GM12875 (cell line): ENCODE data around the gene METTL9.

Experiments
- H3K4me3 ChIP-seq: one replicate; pipeline ENCODE4 v1.5.1; 2011; ENCODE audit warnings: low read depth, low read length, control low read depth
- TF ChIP-seq, protein P1 (sequence below): IDR thresholded peaks from 2 replicates; pipeline ENCODE4 v1.5.1; 2011; ENCODE audit warnings: low read depth, mild to moderate bottlenecking, control low read depth, inconsistent platforms, low read length, moderate library complexity, borderline replicate concordance; ENCODE audit not compliant: insufficient read depth

The METTL9 gene

DNA sequence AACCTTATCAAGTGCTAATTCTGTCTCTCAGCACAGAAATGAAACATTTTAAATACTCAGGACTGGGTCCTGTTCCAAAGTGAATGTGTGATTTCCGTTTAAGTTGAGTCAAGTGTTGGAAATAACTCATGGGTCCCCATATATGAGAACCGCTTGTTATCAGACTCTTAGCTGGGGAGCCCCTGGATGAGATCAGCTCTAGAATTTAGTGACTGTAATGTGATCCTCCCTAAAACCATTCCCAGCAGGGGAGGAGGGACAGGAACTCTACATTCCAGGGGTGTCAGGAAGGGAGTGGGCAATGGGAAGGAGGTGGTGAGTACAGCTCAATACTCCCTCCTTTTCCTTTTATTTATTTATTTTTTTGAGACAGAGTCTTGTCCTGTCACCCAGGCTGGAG lies 101.9 kb downstream of the METTL9 start:
- TF ChIP-seq, protein P1, sequence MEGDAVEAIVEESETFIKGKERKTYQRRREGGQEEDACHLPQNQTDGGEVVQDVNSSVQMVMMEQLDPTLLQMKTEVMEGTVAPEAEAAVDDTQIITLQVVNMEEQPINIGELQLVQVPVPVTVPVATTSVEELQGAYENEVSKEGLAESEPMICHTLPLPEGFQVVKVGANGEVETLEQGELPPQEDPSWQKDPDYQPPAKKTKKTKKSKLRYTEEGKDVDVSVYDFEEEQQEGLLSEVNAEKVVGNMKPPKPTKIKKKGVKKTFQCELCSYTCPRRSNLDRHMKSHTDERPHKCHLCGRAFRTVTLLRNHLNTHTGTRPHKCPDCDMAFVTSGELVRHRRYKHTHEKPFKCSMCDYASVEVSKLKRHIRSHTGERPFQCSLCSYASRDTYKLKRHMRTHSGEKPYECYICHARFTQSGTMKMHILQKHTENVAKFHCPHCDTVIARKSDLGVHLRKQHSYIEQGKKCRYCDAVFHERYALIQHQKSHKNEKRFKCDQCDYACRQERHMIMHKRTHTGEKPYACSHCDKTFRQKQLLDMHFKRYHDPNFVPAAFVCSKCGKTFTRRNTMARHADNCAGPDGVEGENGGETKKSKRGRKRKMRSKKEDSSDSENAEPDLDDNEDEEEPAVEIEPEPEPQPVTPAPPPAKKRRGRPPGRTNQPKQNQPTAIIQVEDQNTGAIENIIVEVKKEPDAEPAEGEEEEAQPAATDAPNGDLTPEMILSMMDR, result no peak

DNA sequence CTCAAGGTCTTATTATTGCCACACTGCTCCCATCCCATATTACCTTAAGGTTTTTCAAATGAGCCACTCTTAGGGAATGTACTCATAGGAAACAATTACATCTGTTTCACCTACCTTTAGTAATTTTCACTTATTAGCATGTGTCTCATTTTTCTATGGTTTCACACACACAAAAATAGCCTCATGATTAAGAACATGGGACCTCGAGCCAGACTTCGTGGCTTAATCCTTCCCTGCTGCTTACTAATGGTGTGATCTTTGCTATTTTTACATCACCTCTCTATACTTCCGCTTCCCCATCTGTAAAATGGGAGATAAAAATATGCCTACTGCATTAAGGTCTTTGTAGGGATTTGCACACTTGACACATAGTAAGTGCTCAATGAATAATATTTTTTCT lies 102.9 kb downstream of the METTL9 start:
- no peak overlapping the region for H3K4me3 ChIP-seq
- TF ChIP-seq, protein P1, result no peak

More for the DNA sequence above, 101.9 kb downstream of the METTL9 start:
- H3K4me3 ChIP-seq, result no peak overlapping the region

DNA sequence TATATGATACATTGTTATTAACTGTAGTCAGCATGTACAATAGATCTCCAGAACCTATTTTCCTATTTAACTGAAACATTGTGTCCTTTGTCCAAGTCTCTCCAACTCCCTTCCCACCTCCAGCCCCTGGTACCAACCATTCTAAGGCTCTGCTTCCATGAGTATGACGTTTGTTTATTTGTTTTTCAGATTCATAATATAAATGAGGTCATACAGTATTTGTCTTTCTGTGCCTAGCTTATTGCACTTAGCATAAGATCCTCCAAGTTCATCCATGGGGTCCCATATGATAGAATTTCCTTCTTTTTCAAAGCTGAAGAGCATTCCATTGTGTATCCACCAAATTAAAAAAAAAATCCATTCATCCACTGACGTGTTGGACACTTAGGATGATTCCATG lies 103.8 kb downstream of the METTL9 start:
- H3K4me3 ChIP-seq, result no peak overlapping the region
- TF ChIP-seq, protein P1, result no peak

- H3K4me3 ChIP-seq, result no peak overlapping the region
- TF ChIP-seq, protein P1, result no peak
Observed at GRCh38 chr16:21703589-21704174, 104.3 kb downstream of the METTL9 start.

DNA sequence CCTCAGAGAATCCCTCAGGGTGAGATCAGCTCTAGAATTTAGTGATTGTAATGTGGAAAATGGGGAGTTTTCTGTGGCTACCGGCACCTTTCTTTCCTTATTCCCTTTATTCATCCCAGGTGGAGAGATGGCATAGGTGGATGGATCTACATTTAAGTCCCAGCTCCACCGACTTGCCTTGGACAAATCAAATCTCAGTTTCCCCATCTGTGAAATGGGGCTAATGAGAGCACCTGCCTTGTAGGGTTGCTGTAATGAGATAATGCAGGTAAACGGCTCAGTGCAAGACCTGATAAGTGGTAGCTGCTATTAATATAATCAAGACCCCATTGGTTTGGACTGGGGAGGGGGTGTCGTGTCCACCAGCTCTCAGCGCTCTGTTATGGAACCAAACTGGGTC lies 104.9 kb downstream of the METTL9 start:
- TF ChIP-seq, protein P1, result no peak

GRCh38 chr16:21704733-21705132 lies 105.4 kb downstream of the METTL9 start:
- TF ChIP-seq, protein P1, result no peak
- no peak overlapping the region for H3K4me3 ChIP-seq

More for the DNA sequence above, 104.9 kb downstream of the METTL9 start:
- H3K4me3 ChIP-seq, result no peak overlapping the region
